ENCODE results near the gene SLX9. TPM values are rescaled to one million over a fixed set of nuclear protein-coding genes. Genes with fewer than 3 reads are reported as not detected.
A peak's percentile ranks its signal among the peaks of the same experiment; 100 is the strongest.

Gene SLX9
- total RNA-seq, 1 experiment from 2014 or later: 12.2 TPM

- no peak overlapping the region for H3K27ac ChIP-seq (ENCODE audit: low read length)
- H3K79me2 ChIP-seq (ENCODE audit: low read length): no peaks in the 10 kb centered on the region
- peaks cover 3% of the 10 kb centered on the region; the same call in 1 of the 2 replicates for H4K20me1 ChIP-seq (ENCODE audit: insufficient read depth, low read depth, low read length)
- H3K4me1 ChIP-seq (ENCODE audit: low read length): peaks cover 16% of the 10 kb centered on the region
- H3K4me2 ChIP-seq (ENCODE audit: low read depth, low read length, poor library complexity, severe bottlenecking): no peak overlapping the region
- no peak for DNase-seq
- H3K36me3 ChIP-seq (ENCODE audit: insufficient read depth, low read length): no peaks in the 10 kb centered on the region
- H3K9ac ChIP-seq (ENCODE audit: low read length): no peak overlapping the region
- no peak overlapping the region for H2AFZ ChIP-seq (ENCODE audit: low read length)
- no peaks in the 10 kb centered on the region for H3K9me3 ChIP-seq (ENCODE audit: low read length)
- no peaks in the 10 kb centered on the region for H3K9me2 ChIP-seq (replicated peaks; ENCODE audit: insufficient read depth, low read length)
- no peaks in the 10 kb centered on the region for H3K27me3 ChIP-seq (ENCODE audit: low read length)
- no peak overlapping the region for H3K4me3 ChIP-seq (ENCODE audit: low read length)
Observed at GRCh38 chr21:44998086-44998620, 58.3 kb downstream of the SLX9 start.

GRCh38 chr21:44998621-44999427 is 59.0 kb downstream of the SLX9 start:
- no peaks in the 10 kb centered on the region for H3K36me3 ChIP-seq (ENCODE audit: insufficient read depth, low read length)
- no peak for DNase-seq
- H2AFZ ChIP-seq (ENCODE audit: low read length): no peak overlapping the region
- H3K9me3 ChIP-seq (ENCODE audit: low read length): no peaks in the 10 kb centered on the region
- H3K9ac ChIP-seq (ENCODE audit: low read length): no peak overlapping the region
- H3K4me3 ChIP-seq (ENCODE audit: low read length): no peak overlapping the region
- H3K27ac ChIP-seq (ENCODE audit: low read length): no peak overlapping the region
- H3K79me2 ChIP-seq (ENCODE audit: low read length): no peaks in the 10 kb centered on the region
- 0 out of 2 replicates have a peak, but pooled peaks cover 3% of the 10 kb centered on the region for H4K20me1 ChIP-seq (ENCODE audit: insufficient read depth, low read depth, low read length)
- H3K27me3 ChIP-seq (ENCODE audit: low read length): no peaks in the 10 kb centered on the region
- H3K9me2 ChIP-seq (replicated peaks; ENCODE audit: insufficient read depth, low read length): no peaks in the 10 kb centered on the region
- peaks cover 16% of the 10 kb centered on the region for H3K4me1 ChIP-seq (ENCODE audit: low read length)
- H3K4me2 ChIP-seq (ENCODE audit: low read depth, low read length, poor library complexity, severe bottlenecking): no peak overlapping the region

GRCh38 chr21:44999428-44999971 is 59.7 kb downstream of the SLX9 start:
- Histone ChIP-seq H3K36me3 (ENCODE audit: insufficient read depth, low read length) (no peaks in the 10 kb centered on the region), H3K9me3 (ENCODE audit: low read length) (no peaks in the 10 kb centered on the region), H3K79me2 (ENCODE audit: low read length) (no peaks in the 10 kb centered on the region), H3K4me2 (ENCODE audit: low read depth, low read length, poor library complexity, severe bottlenecking) (no peak overlapping the region), H3K4me1 (ENCODE audit: low read length) (peaks cover 16% of the 10 kb centered on the region), H3K27ac (ENCODE audit: low read length) (no peak overlapping the region), H3K9me2 (replicated peaks; ENCODE audit: insufficient read depth, low read length) (no peaks in the 10 kb centered on the region), H4K20me1 (ENCODE audit: insufficient read depth, low read depth, low read length) (0 out of 2 replicates have a peak, but pooled peaks cover 3% of the 10 kb centered on the region), H2AFZ (ENCODE audit: low read length) (no peak overlapping the region), H3K27me3 (ENCODE audit: low read length) (no peaks in the 10 kb centered on the region), H3K4me3 (ENCODE audit: low read length) (no peak overlapping the region), H3K9ac (ENCODE audit: low read length) (no peak overlapping the region)
- peak; percentile 61 for DNase-seq

GRCh38 chr21:44999972-45000636 is 60.3 kb downstream of the SLX9 start:
- no peaks in the 10 kb centered on the region for H3K36me3 ChIP-seq (ENCODE audit: insufficient read depth, low read length)
- H2AFZ ChIP-seq (ENCODE audit: low read length): no peak overlapping the region
- H3K4me2 ChIP-seq (ENCODE audit: low read depth, low read length, poor library complexity, severe bottlenecking): no peak overlapping the region
- no peaks in the 10 kb centered on the region for H3K27me3 ChIP-seq (ENCODE audit: low read length)
- no peak overlapping the region for H3K4me3 ChIP-seq (ENCODE audit: low read length)
- no peak overlapping the region for H3K9ac ChIP-seq (ENCODE audit: low read length)
- 0 out of 2 replicates have a peak, but pooled peaks cover 3% of the 10 kb centered on the region for H4K20me1 ChIP-seq (ENCODE audit: insufficient read depth, low read depth, low read length)
- H3K79me2 ChIP-seq (ENCODE audit: low read length): no peaks in the 10 kb centered on the region
- no peaks in the 10 kb centered on the region for H3K9me2 ChIP-seq (replicated peaks; ENCODE audit: insufficient read depth, low read length)
- no peak overlapping the region for H3K27ac ChIP-seq (ENCODE audit: low read length)
- H3K4me1 ChIP-seq (ENCODE audit: low read length): peaks cover 16% of the 10 kb centered on the region
- H3K9me3 ChIP-seq (ENCODE audit: low read length): no peaks in the 10 kb centered on the region
- DNase-seq: no peak

- Histone ChIP-seq H3K9me3 (ENCODE audit: low read length) (no peaks in the 10 kb centered on the region), H3K36me3 (ENCODE audit: insufficient read depth, low read length) (no peaks in the 10 kb centered on the region), H4K20me1 (ENCODE audit: insufficient read depth, low read depth, low read length) (0 out of 2 replicates have a peak, but pooled peaks cover 3% of the 10 kb centered on the region), H3K9ac (ENCODE audit: low read length) (no peak overlapping the region), H3K4me2 (ENCODE audit: low read depth, low read length, poor library complexity, severe bottlenecking) (no peak overlapping the region), H3K27me3 (ENCODE audit: low read length) (no peaks in the 10 kb centered on the region), H3K79me2 (ENCODE audit: low read length) (no peaks in the 10 kb centered on the region), H3K27ac (ENCODE audit: low read length) (no peak overlapping the region), H3K4me3 (ENCODE audit: low read length) (no peak overlapping the region), H2AFZ (ENCODE audit: low read length) (no peak overlapping the region), H3K4me1 (ENCODE audit: low read length) (peaks cover 16% of the 10 kb centered on the region), H3K9me2 (replicated peaks; ENCODE audit: insufficient read depth, low read length) (no peaks in the 10 kb centered on the region)
- DNase-seq: no peak
Observed at GRCh38 chr21:45000637-45001133, 60.9 kb downstream of the SLX9 start.

- no peak overlapping the region for H3K4me3 ChIP-seq (ENCODE audit: low read length)
- DNase-seq: no peak
- H3K27me3 ChIP-seq (ENCODE audit: low read length): no peaks in the 10 kb centered on the region
- no peaks in the 10 kb centered on the region for H3K9me2 ChIP-seq (replicated peaks; ENCODE audit: insufficient read depth, low read length)
- H2AFZ ChIP-seq (ENCODE audit: low read length): no peak overlapping the region
- H3K79me2 ChIP-seq (ENCODE audit: low read length): no peaks in the 10 kb centered on the region
- no peak overlapping the region for H3K4me2 ChIP-seq (ENCODE audit: low read depth, low read length, poor library complexity, severe bottlenecking)
- peaks cover 16% of the 10 kb centered on the region for H3K4me1 ChIP-seq (ENCODE audit: low read length)
- H3K9ac ChIP-seq (ENCODE audit: low read length): no peak overlapping the region
- H3K9me3 ChIP-seq (ENCODE audit: low read length): no peaks in the 10 kb centered on the region
- 0 out of 2 replicates have a peak, but pooled peaks cover 3% of the 10 kb centered on the region for H4K20me1 ChIP-seq (ENCODE audit: insufficient read depth, low read depth, low read length)
- no peak overlapping the region for H3K27ac ChIP-seq (ENCODE audit: low read length)
- H3K36me3 ChIP-seq (ENCODE audit: insufficient read depth, low read length): no peaks in the 10 kb centered on the region
Observed at GRCh38 chr21:45001134-45002095, 61.6 kb downstream of the SLX9 start.

- H3K9me2 ChIP-seq (replicated peaks; ENCODE audit: insufficient read depth, low read length): no peaks in the 10 kb centered on the region
- no peak overlapping the region for H3K9ac ChIP-seq (ENCODE audit: low read length)
- H3K79me2 ChIP-seq (ENCODE audit: low read length): no peaks in the 10 kb centered on the region
- H3K4me1 ChIP-seq (ENCODE audit: low read length): peaks cover 16% of the 10 kb centered on the region
- H3K27ac ChIP-seq (ENCODE audit: low read length): no peak overlapping the region
- no peak overlapping the region for H3K4me3 ChIP-seq (ENCODE audit: low read length)
- no peaks in the 10 kb centered on the region for H3K36me3 ChIP-seq (ENCODE audit: insufficient read depth, low read length)
- no peak for DNase-seq
- 0 out of 2 replicates have a peak, but pooled peaks cover 3% of the 10 kb centered on the region for H4K20me1 ChIP-seq (ENCODE audit: insufficient read depth, low read depth, low read length)
- H3K9me3 ChIP-seq (ENCODE audit: low read length): no peaks in the 10 kb centered on the region
- no peak overlapping the region for H3K4me2 ChIP-seq (ENCODE audit: low read depth, low read length, poor library complexity, severe bottlenecking)
- no peaks in the 10 kb centered on the region for H3K27me3 ChIP-seq (ENCODE audit: low read length)
- H2AFZ ChIP-seq (ENCODE audit: low read length): no peak overlapping the region
Observed at GRCh38 chr21:45002381-45003204, 62.8 kb downstream of the SLX9 start.

Measured in Karpas-422 (cell line).